ENCODE data around the gene ZNF324. TPM values are rescaled to one million over a fixed set of nuclear protein-coding genes. Genes with fewer than 3 reads are reported as not detected.
A peak's percentile ranks its signal among the peaks of the same experiment; 100 is the strongest.
"Not testable (repeated sequence)": the region's sequence is repeated elsewhere in the genome, so short reads cannot be mapped to it uniquely, and the experiment has no call there.

Gene ZNF324
- total RNA-seq, 2 experiments from 2014 or later, result 12.8 to 13.7 TPM

GRCh38 chr19:58460039-58460438 lies 6.8 kb upstream of the ZNF324 start:
- Mint-ChIP-seq H3K4me3 (no peak overlapping the region), H3K27ac (no peak overlapping the region), H3K4me1 (peaks cover 3% of the 10 kb centered on the region), H3K27me3 (no peaks in the 10 kb centered on the region), H3K9me3 (no peaks in the 10 kb centered on the region), H3K36me3 (peaks cover 15% of the 10 kb centered on the region)
- DNase-seq, result no peak

DNA sequence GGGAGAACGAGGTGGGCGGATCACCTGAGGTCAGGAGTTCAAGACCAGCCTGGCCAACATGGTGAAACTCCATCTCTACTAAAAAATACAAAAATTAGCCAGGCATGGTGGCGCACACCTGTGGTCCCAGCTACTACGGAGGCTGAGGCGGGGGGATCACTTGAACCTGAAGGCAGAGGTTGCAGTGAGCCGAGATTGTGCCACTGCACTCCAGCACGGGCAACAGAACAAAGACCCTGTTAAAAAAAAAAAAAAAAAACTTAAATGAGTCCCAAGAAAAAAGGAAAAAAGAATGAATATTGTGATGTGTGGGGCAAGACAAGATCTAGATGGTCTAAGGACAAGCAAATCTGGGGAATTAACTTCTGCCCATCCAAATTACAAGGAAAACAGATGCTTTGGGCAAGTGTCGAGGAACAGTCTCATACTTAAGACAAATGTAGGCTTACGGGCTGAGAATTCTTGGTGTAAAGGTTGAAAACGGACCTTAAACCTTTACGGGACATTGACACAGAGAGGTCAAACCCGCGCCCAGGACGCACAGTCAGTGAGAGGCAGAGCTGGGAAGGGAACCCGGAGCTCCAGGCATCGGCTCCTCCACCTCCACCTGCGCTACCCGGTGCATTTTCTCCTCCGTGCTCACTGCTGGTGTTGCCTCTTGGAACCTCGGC lies 656 bp upstream of the ZNF324 start:
- no peaks in the 10 kb centered on the region for H3K9me3 Mint-ChIP-seq
- no peaks in the 10 kb centered on the region for H3K27me3 Mint-ChIP-seq
- no peak overlapping the region for H3K27ac Mint-ChIP-seq

DNA sequence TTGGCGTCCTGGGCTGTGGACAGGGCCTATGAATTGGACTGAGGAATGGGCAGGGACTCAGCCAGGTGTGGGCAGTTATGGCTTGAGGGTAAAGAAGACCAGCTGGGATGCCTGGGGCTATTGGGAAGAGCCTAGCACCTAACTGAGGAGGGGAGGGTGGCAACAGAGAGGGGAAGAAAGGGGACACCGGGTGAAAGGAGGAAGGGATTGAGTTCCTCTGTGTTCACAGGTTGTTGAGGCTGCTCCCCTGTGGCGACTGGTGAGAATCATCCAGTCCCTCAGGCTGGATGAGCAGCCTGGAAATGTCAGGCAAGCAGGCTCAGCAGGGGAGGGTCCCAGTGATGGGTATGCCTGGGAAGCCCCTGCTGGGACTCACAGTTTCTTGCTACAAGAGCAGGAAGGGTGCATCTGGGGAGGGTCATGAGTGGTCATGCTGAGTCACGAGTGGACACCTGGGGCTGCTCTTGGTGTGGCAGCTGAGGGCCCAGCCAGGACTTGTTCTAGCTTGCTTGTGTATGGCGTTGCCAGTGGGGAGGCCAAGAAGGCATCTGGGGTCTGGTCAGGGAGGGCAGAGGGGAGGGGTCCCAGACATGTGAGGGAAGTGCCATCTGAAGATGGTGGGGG lies 1.4 kb downstream of the ZNF324 start:
- H3K9me3 Mint-ChIP-seq, result no peaks in the 10 kb centered on the region
- DNase-seq, result no peak
- peak overlapping the region; percentile 25 for H3K27ac Mint-ChIP-seq
- peaks cover 22% of the 10 kb centered on the region for H3K36me3 Mint-ChIP-seq
- peaks cover 19% of the 10 kb centered on the region for H3K4me1 Mint-ChIP-seq
- H3K4me3 Mint-ChIP-seq, result peak overlapping the region; percentile 91
- H3K27me3 Mint-ChIP-seq, result no peaks in the 10 kb centered on the region

More for the DNA sequence above, 656 bp upstream of the ZNF324 start:
- DNase-seq, result no peak
- peak overlapping the region; percentile 91 for H3K4me3 Mint-ChIP-seq
- H3K36me3 Mint-ChIP-seq, result peaks cover 14% of the 10 kb centered on the region
- peaks cover 19% of the 10 kb centered on the region for H3K4me1 Mint-ChIP-seq

DNA sequence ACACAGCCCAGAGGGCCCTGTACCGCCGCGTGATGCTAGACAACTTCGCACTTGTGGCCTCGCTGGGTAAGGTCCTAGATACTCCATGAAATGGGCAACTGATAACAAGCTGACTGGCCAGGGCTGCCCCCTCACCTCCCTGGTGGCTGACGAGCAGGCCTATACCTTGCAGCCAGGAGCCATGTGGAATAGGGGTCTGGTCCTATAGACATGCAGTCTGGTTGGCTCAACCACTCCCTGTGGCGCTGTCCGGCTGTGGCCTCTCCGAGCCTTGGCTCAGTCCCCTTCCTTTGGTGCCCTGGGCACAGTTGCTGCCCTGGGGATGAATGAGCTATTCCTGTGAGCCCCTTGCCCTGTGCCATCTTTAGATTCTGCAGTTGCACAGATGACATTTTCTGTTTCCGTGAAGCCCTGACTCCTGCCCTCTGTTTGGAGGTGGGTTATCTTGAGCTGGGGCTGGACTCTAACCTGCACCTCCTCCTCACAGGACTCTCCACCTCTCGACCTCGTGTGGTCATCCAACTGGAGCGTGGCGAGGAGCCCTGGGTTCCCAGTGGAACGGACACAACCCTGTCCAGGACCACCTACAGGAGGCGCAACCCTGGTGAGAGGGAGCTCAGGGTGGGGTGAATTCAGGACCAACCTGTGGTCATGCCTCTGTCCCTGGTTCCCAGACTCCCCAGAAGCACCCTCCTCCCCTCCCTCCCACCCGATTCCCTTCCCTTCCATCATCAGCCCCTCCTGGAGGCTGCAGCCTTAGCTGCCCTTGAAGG lies 2.5 kb downstream of the ZNF324 start:
- Mint-ChIP-seq H3K27ac (no peak overlapping the region), H3K4me1 (peaks cover 27% of the 10 kb centered on the region), H3K9me3 (no peaks in the 10 kb centered on the region), H3K36me3 (peaks cover 22% of the 10 kb centered on the region), H3K4me3 (peak overlapping the region; percentile 10), H3K27me3 (no peaks in the 10 kb centered on the region)
- DNase-seq, result no peak

DNA sequence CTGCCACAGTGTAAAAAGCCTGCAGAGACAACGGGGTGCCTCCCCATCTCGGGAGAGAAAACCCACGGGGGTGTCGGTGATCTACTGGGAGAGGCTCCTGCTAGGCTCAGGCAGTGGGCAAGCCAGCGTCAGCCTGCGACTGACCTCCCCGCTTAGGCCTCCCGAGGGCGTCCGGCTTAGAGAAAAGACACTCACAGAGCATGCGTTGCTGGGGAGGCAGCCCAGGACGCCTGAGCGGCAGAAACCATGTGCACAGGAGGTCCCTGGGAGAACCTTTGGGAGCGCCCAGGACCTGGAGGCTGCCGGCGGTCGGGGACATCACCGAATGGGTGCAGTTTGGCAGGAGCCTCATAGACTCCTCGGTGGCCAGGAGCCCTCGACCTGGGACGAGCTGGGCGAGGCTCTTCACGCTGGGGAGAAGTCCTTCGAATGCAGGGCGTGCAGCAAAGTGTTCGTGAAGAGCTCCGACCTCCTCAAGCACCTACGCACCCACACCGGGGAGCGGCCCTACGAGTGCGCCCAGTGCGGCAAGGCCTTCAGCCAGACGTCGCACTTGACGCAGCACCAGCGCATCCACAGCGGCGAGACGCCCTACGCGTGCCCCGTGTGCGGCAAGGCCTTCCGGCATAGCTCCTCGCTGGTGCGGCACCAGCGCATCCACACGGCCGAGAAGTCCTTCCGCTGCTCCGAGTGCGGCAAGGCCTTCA lies 4.1 kb downstream of the ZNF324 start:
- H3K9me3 Mint-ChIP-seq, H3K27ac Mint-ChIP-seq, H3K4me3 Mint-ChIP-seq, DNase-seq, H3K27me3 Mint-ChIP-seq: not testable (repeated sequence)
- H3K4me1 Mint-ChIP-seq, result peaks cover 35% of the 10 kb centered on the region
- H3K36me3 Mint-ChIP-seq, result peaks cover 22% of the 10 kb centered on the region

GRCh38 chr19:58471736-58472135 lies 4.9 kb downstream of the ZNF324 start:
- H3K36me3 Mint-ChIP-seq, result peaks cover 22% of the 10 kb centered on the region
- DNase-seq, result no peak
- no peaks in the 10 kb centered on the region for H3K9me3 Mint-ChIP-seq
- H3K27ac Mint-ChIP-seq, result no peak overlapping the region
- H3K27me3 Mint-ChIP-seq, result no peaks in the 10 kb centered on the region
- no peak overlapping the region for H3K4me3 Mint-ChIP-seq
- peaks cover 33% of the 10 kb centered on the region for H3K4me1 Mint-ChIP-seq

GRCh38 chr19:58473775-58474174 lies 6.9 kb downstream of the ZNF324 start:
- Mint-ChIP-seq H3K27me3 (no peaks in the 10 kb centered on the region), H3K9me3 (no peaks in the 10 kb centered on the region), H3K36me3 (peaks cover 9% of the 10 kb centered on the region), H3K4me3 (peak overlapping the region; percentile 14), H3K4me1 (peaks cover 25% of the 10 kb centered on the region), H3K27ac (no peak overlapping the region)
- no peak for DNase-seq

DNA sequence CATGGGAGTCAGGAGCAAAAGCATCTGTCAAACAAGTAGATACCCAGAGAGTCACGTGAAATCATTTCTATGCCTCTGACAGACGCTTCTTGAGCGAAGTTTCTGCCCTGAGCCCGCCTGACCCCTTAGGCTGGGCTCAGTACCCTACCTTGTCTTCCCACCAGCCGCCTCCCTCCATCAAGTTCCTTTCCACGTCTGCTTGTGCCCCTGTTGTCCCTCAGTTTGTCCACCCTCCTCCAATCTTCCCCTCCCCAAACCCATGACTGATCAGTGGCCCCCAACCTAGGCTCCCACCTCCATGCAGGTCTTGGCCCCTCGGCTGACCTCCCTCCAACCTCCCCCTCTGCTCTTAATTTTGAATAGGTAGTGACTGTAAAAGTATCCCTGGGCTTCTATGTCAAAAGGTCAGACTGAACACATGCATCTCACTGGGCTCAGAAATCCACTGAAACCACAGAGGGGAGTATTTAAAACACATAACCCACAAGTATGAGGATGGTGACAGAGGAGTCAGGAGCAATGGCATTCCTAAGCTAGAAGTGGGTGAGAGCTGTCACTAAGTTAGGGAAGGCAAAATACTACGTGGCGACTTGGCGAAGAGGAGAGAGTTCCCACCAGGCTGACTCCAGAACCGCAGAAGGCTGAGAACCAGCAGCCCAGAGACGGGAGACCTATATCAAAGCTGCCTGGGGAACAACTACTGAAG lies 7.6 kb downstream of the ZNF324 start:
- Mint-ChIP-seq H3K27me3 (no peaks in the 10 kb centered on the region), H3K27ac (peak overlapping the region; percentile 15), H3K9me3 (no peaks in the 10 kb centered on the region), H3K4me1 (peaks cover 22% of the 10 kb centered on the region), H3K36me3 (peaks cover 9% of the 10 kb centered on the region), H3K4me3 (peak overlapping the region; percentile 14)
- DNase-seq, result no peak

- peak overlapping the region; percentile 98 for H3K27ac Mint-ChIP-seq
- no peaks in the 10 kb centered on the region for H3K9me3 Mint-ChIP-seq
- DNase-seq, result no peak
- peak overlapping the region; percentile 87 for H3K4me3 Mint-ChIP-seq
- H3K27me3 Mint-ChIP-seq, result no peaks in the 10 kb centered on the region
- H3K4me1 Mint-ChIP-seq, result peaks cover 22% of the 10 kb centered on the region
- peaks cover 7% of the 10 kb centered on the region for H3K36me3 Mint-ChIP-seq
Measured at GRCh38 chr19:58474997-58475713, 8.3 kb downstream of the ZNF324 start.

DNA sequence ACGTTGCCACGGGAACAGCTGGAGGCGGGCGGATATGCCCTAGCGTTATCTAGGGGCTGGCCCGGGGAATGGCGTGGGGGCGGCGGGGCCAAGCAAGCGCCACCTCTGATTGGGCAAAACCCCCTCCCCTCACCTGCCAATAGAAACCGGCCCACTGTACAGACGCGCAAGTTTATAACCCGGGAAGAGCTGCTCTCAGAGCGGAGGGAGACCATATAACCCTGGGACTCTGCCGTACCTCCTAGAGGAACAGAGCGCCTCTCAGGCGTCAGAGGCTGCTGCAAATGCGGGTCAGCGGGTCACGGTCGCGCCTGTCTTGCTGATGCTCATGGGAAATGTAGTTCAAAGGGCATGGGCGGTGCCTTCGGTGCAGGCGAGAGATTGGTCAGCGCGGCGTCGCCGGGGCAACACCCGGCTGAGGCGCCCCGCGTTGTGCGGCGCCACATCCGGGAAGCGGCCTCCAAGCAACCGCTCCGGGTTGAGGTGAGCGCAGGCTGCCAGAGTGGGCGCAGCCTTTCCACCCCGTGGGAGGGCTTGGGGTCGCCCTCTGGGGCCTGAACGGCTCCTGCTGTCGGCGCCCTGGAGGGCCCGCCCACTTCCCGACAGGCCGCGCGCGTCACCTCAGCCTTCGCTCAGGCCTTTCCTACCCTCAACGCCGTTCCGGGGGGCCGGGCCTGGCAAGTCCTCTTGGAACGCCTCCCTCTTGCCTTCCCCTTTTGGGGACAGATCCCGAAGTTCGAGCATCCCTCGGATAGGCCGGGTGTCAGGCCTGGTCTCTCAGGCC lies 9.0 kb downstream of the ZNF324 start, which contains the start of gene ZNF446:
TSS of gene ZNF446 (plus strand) at position 639 of the 784 bp plus-strand sequence. CDS start 867 bp downstream, outside the sequence.
- no peaks in the 10 kb centered on the region for H3K9me3 Mint-ChIP-seq
- DNase-seq, result peak; percentile 99
- H3K36me3 Mint-ChIP-seq, result peaks cover 7% of the 10 kb centered on the region
- H3K27me3 Mint-ChIP-seq, result no peaks in the 10 kb centered on the region
- peaks cover 22% of the 10 kb centered on the region for H3K4me1 Mint-ChIP-seq
- peak within 1 kb of the TSS; percentile 87 for H3K4me3 Mint-ChIP-seq
- peak within 1 kb of the TSS; percentile 98 for H3K27ac Mint-ChIP-seq

- no peaks in the 10 kb centered on the region for H3K9me3 Mint-ChIP-seq
- peak overlapping the region; percentile 93 for H3K27ac Mint-ChIP-seq
- peak; percentile 25 for DNase-seq
- peak overlapping the region; percentile 87 for H3K4me3 Mint-ChIP-seq
- H3K36me3 Mint-ChIP-seq, result peaks cover 7% of the 10 kb centered on the region
- no peaks in the 10 kb centered on the region for H3K27me3 Mint-ChIP-seq
- peaks cover 22% of the 10 kb centered on the region for H3K4me1 Mint-ChIP-seq
Measured at GRCh38 chr19:58476498-58477015, 9.7 kb downstream of the ZNF324 start.

GRCh38 chr19:58477130-58477529 lies 10.2 kb downstream of the ZNF324 start:
- Mint-ChIP-seq H3K4me1 (peaks cover 22% of the 10 kb centered on the region), H3K27ac (peak overlapping the region; percentile 93), H3K27me3 (no peaks in the 10 kb centered on the region), H3K36me3 (peaks cover 7% of the 10 kb centered on the region), H3K4me3 (peak overlapping the region; percentile 87), H3K9me3 (no peaks in the 10 kb centered on the region)
- no peak for DNase-seq

DNA sequence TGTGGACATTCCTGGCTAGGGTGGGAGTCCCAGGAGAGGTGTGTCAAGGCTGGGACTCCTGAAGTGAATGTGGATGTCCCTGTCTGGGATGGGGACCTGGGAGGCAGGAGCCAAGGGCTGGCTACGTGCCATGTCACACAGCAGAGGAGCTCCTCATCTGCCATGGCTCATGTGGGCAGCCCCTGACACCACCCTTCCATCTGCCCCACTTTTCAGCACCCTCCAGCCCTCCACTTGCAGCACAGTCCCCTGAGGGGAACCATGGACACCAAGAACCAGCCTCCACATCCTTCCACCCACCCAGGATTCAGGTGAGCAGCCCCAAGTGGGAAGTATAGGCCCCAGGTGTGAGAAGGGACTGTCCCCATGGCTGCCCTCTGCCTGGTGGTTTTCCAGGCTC lies 11.0 kb downstream of the ZNF324 start:
- no peak for DNase-seq
- Mint-ChIP-seq H3K36me3 (peaks cover 4% of the 10 kb centered on the region), H3K27ac (no peak overlapping the region), H3K4me1 (peaks cover 22% of the 10 kb centered on the region), H3K9me3 (no peaks in the 10 kb centered on the region), H3K27me3 (no peaks in the 10 kb centered on the region), H3K4me3 (peak overlapping the region; percentile 4)
